ENCODE measurements around the gene LST1.

The LST1 gene

DNA sequence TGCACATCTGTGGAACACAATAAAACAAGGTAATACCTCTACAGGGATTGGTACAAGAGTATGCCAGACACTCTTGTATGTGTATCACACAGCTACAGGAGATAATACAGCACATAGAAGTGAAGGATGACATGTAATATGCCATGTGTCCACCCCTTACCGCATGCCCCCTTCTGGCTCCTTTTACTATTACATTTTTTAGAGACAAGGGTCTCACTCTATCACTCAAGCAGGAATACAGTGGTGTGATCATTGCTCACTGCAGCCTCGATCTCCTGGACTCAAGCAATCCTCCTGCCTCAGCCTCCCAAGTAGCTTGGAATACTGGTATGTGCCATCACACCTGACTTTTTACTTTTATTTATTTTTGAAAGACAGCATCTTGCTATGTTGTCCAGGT is 10.9 kb downstream of the LST1 start:
- TF ChIP-seq, protein P1, sequence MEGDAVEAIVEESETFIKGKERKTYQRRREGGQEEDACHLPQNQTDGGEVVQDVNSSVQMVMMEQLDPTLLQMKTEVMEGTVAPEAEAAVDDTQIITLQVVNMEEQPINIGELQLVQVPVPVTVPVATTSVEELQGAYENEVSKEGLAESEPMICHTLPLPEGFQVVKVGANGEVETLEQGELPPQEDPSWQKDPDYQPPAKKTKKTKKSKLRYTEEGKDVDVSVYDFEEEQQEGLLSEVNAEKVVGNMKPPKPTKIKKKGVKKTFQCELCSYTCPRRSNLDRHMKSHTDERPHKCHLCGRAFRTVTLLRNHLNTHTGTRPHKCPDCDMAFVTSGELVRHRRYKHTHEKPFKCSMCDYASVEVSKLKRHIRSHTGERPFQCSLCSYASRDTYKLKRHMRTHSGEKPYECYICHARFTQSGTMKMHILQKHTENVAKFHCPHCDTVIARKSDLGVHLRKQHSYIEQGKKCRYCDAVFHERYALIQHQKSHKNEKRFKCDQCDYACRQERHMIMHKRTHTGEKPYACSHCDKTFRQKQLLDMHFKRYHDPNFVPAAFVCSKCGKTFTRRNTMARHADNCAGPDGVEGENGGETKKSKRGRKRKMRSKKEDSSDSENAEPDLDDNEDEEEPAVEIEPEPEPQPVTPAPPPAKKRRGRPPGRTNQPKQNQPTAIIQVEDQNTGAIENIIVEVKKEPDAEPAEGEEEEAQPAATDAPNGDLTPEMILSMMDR (conservative IDR thresholded peaks at IDR 0.05; ENCODE audit: low read depth, low read length): peak; percentile 59
- DNase-seq (ENCODE audit: low read depth): peak; percentile 58
- H3K4me3 ChIP-seq (ENCODE audit: low read depth, low read length): no peak overlapping the region

DNA sequence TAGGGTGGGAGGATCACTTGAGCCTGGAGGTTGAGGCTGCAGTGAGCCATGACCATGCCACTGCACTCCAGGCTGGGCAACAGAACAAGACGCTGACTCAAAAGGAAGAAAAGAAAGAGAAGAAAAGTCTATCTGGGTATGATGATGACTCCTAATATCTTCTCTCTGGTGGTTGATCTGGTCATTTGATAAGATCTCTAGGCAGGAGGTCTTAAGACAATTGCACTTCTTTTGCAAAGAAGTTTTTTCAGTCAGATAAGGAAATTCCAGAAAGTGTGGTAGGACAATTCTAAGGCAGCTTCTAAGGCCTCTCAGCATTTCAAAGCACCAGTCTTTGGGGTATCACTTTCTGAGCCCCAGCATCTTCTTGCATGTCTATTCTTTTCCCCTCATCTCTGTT is 21.2 kb downstream of the LST1 start:
- TF ChIP-seq, protein P1 (conservative IDR thresholded peaks at IDR 0.05; ENCODE audit: low read depth, low read length): no peak
- DNase-seq (ENCODE audit: low read depth): no peak
- no peak overlapping the region for H3K4me3 ChIP-seq (ENCODE audit: low read depth, low read length)

DNA sequence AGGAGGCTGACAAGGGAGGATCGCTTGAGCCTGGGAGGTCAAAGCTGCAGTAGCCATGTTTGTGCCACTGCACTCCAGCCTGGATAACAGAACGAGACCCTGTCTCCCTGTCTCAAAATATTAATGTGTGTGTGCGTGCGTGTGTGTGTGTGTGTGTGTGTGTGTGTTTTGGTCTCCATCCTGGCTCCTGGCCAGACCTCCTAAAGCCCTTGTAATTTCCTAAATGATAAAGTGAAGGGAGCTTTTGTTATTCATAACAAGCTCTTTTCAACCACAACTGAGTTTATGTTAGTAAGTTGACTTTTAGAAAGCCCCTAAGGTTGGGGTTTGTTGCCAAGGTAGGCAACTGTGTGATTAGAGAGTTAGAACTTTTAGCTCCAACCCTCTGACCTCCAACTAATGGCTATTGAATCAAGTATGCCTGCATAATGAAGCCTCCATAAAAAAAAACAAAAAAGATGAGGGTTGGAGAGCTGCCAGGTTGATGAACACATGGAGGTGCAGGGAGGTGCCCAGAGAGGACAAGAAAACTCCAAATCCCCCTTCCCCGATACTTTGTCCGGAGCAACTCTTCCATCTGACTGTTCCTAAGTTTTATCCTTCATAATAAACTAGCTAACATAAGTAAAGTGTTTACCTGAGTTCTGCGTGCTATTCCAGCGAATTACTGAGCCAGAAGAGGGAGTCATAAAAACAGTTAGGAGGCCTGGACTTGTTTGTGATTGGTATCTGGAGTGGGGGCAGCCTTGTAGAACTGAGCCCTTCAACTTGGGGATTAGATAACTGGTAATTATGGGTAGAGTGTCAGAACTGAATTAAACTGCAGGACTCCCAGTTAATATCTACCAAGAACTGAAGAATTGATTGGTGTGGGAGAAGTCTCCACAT is 23.7 kb downstream of the LST1 start:
- no peak for DNase-seq (ENCODE audit: low read depth)
- H3K4me3 ChIP-seq (ENCODE audit: low read depth, low read length): no peak overlapping the region
- TF ChIP-seq, protein P1 (conservative IDR thresholded peaks at IDR 0.05; ENCODE audit: low read depth, low read length): no peak

DNA sequence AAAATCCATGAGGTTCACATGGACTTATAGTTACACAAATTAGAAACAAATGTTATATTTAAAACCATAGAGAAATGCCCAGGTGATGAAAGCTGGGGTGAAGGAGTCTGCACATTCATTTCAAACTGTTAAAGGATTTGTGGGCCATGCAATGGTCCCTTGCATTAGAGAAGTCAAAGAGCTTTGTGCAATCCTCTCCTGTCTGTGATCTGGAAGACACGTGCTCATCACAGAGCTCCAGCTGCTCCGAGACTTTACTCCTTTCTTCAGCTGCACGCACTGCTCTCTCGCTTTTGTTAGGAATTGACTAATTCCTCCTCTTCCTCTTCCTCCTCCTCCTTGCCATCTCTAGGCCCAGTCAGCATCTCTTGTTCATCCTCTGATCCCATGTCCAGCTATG is 24.9 kb downstream of the LST1 start:
- TF ChIP-seq, protein P1 (conservative IDR thresholded peaks at IDR 0.05; ENCODE audit: low read depth, low read length): no peak
- H3K4me3 ChIP-seq (ENCODE audit: low read depth, low read length): no peak overlapping the region
- no peak for DNase-seq (ENCODE audit: low read depth)

DNA sequence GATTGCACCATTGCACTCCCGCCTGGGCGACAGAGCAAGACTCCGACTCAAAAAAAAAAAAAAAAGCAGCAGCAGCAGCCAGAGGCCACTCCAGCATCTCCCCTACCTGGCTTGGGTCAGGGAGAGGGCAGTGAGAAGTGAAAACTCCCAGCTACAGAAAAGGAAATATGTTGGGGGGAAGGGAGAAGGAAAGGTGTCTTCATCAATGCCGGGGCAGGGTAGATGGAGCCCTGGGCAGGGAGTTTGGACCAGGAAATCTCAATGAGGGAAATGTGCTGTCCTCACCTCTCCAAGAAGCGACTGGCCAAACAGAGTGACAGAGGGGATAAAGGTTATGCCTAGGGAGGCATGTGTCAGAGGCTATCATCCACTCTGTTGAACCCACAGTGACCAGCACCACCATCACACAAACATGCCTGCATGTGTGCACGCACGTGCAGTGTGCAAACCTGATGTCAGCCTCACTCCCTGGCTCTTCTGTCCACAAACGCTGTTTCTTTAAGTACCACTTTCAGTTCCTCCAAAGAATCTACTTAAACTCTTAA is 28.1 kb downstream of the LST1 start:
- no peak for DNase-seq (ENCODE audit: low read depth)
- H3K4me3 ChIP-seq (ENCODE audit: low read depth, low read length): no peak overlapping the region

DNA sequence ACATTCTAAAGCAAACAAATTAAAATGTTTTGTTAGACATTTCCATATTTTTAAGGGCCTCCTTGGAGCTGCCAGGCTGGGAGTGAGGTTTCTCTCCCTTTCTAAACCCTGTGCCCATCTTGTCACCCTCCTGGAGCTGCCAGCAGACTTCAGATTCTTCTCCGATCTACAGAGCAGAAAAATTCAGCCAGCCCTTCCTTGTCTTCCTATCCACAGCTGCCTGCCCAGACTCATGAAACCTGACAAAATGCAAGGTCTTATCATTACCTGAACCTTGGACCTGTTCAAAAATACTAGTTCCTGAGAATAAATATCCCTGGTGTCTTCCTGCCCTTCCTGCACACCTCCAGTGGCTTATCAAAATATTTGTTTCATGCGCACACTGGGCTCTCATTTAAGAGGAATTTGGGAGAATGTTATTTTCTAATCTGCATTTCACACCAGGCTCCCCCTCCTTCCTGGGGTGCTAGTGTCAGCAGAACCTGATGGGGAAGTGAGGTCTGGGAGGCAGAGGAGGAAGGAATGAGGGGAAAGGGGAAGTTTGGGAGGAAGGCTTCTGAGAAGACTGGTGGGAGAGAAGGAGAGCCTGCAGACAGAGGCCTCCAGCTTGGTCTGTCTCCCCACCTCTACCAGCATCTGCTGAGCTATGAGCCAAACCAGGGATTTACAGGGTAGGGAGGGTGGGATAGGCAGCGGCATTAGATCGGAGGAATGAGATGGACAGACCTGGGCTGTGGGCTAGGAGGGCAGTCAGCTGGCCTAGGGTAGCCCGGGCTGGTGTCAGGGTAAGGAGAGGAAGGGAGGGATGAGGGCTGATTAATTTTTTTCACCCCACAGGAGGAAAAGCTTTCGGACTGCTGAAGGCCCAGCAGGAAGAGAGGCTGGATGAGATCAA is 28.9 kb downstream of the LST1 start, which contains the start of gene AIF1:
Gene AIF1 (plus strand): TSS at position 551 of the 895 bp plus-strand sequence. CDS start 96 bp downstream, at position 647.
- no peak within 1 kb of the TSS for H3K4me3 ChIP-seq (ENCODE audit: low read depth, low read length)
- TF ChIP-seq, protein P1 (conservative IDR thresholded peaks at IDR 0.05; ENCODE audit: low read depth, low read length): no peak
- no peak for DNase-seq (ENCODE audit: low read depth)

More for the DNA sequence above, 28.1 kb downstream of the LST1 start:
- TF ChIP-seq, protein P1 (conservative IDR thresholded peaks at IDR 0.05; ENCODE audit: low read depth, low read length): no peak
